Heart left ventricle (tissue), 13 donors: Measurements from ENCODE around the gene KRT73.

Source experiments
- POLR2A ChIP-seq, 2 donors: fragments of 450-650 bp; IDR thresholded peaks; one replicate each; pipeline ENCODE4 v1.6.1; 2017; ENCODE audit warnings: antibody characterized with exemption in 2 of 2, mild to moderate bottlenecking in 2 of 2, moderate library complexity in 2 of 2
- TF ChIP-seq, protein P1 (sequence below), 12 donors: fragments of 200-600 bp; sonication (generic) in 4 of 12; IDR thresholded peaks; one replicate each; pipeline versions ENCODE4 v1.5.0 to v1.8.0; 2018 to 2022; ENCODE audit warnings: antibody characterized with exemption in 12 of 12, mild to moderate bottlenecking in 5 of 12
- donor health status: ischemic (EF 13 %, LVEDD 7.1; RV severe dilation, severe dysfunction).
- donor health status: DM: no; HTN: yes; CAD: no.
- donor health status: DM: no; HTN: no; CAD: no.
- donor health status: ischemic (EF 25% LVEDD 6.9; RV normal size, moderate dysfunction).
- donor health status: ischemic (EF 25% LVEDD 5.7; RV mildly dilated, moderate dysfunction).
- donor health status: ischemic (EF 35%, LVEDD 5.7; RV mildly dilated, moderate dysfunction).
- donor health status: nonischemic (EF 11% LVEDD 7.7; RV severe dilation, severe dysfunction).
- donor health status: DM: yes; HTN: yes; CAD: no.
- donor health status: PGD.
- donor health status: ischemic (EF 29% LVEDD 5.4; RV normal size, mild dysfunction).
- donor health status: nonischemic (EF 23%, LVEDD 6.1; RV moderate dilation, normal function).

- TF ChIP-seq, protein P1, sequence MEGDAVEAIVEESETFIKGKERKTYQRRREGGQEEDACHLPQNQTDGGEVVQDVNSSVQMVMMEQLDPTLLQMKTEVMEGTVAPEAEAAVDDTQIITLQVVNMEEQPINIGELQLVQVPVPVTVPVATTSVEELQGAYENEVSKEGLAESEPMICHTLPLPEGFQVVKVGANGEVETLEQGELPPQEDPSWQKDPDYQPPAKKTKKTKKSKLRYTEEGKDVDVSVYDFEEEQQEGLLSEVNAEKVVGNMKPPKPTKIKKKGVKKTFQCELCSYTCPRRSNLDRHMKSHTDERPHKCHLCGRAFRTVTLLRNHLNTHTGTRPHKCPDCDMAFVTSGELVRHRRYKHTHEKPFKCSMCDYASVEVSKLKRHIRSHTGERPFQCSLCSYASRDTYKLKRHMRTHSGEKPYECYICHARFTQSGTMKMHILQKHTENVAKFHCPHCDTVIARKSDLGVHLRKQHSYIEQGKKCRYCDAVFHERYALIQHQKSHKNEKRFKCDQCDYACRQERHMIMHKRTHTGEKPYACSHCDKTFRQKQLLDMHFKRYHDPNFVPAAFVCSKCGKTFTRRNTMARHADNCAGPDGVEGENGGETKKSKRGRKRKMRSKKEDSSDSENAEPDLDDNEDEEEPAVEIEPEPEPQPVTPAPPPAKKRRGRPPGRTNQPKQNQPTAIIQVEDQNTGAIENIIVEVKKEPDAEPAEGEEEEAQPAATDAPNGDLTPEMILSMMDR (IDR thresholded peaks at IDR 0.05), result no peak
- TF ChIP-seq POLR2A (IDR thresholded peaks at IDR 0.05), result no peak
These were observed 28.3 kb upstream of the KRT73 start for GRCh38 chr12:52646613-52647012.
